AG08396 (cell line): ENCODE results near the gene SPATA21.
A peak's percentile ranks its signal among the peaks of the same experiment; 100 is the strongest.
"Not testable (repeated sequence)": the region's sequence is repeated elsewhere in the genome, so short reads cannot be mapped to it uniquely, and the experiment has no call there.

Experiments
- DNase-seq: peaks from one replicate; pipeline ENCODE4 v3.0.0; 2012; ENCODE audit warnings: low spot score, mixed read lengths

SPATA21 gene

GRCh38 chr1:16436946-16437474, at the start of gene SPATA21:
Gene SPATA21, minus strand, starts transcription at chr1:16437424. Its CDS starts 6,053 bp downstream, at chr1:16431371.
- DNase-seq = no peak

GRCh38 chr1:16487011-16487410, 49.8 kb upstream of the SPATA21 start:
- not testable (repeated sequence) for DNase-seq

- not testable (repeated sequence) for DNase-seq
These were observed 49.1 kb upstream of the SPATA21 start for GRCh38 chr1:16486316-16486715.

- no peak for DNase-seq
These were observed 47.7 kb upstream of the SPATA21 start for GRCh38 chr1:16484931-16485330.

GRCh38 chr1:16484501-16484835, 47.2 kb upstream of the SPATA21 start:
- no peak for DNase-seq

- DNase-seq = not testable (repeated sequence)
These were observed 46.6 kb upstream of the SPATA21 start for GRCh38 chr1:16483639-16484500.

GRCh38 chr1:16483146-16483545, 45.9 kb upstream of the SPATA21 start:
- DNase-seq = not testable (repeated sequence)

GRCh38 chr1:16478091-16478490, 40.9 kb upstream of the SPATA21 start:
- no peak for DNase-seq

GRCh38 chr1:16475771-16476770, 38.8 kb upstream of the SPATA21 start:
- not testable (repeated sequence) for DNase-seq

GRCh38 chr1:16474891-16475290, 37.7 kb upstream of the SPATA21 start:
- DNase-seq = not testable (repeated sequence)

- no peak for DNase-seq
These were observed 37.1 kb upstream of the SPATA21 start for GRCh38 chr1:16474166-16474800.

GRCh38 chr1:16468558-16468957, 31.3 kb upstream of the SPATA21 start:
- DNase-seq = no peak

- DNase-seq = peak; percentile 14
These were observed 27.8 kb upstream of the SPATA21 start for GRCh38 chr1:16464917-16465625.

- no peak for DNase-seq
These were observed 25.6 kb upstream of the SPATA21 start for GRCh38 chr1:16462773-16463330.

GRCh38 chr1:16461681-16462080, 24.5 kb upstream of the SPATA21 start:
- DNase-seq = no peak

- no peak for DNase-seq
These were observed 22.2 kb upstream of the SPATA21 start for GRCh38 chr1:16459352-16459925.

GRCh38 chr1:16458831-16459230, 21.6 kb upstream of the SPATA21 start:
- no peak for DNase-seq

- not testable (repeated sequence) for DNase-seq
These were observed 18.9 kb upstream of the SPATA21 start for GRCh38 chr1:16456151-16456550.

GRCh38 chr1:16454909-16455308, 17.7 kb upstream of the SPATA21 start:
- DNase-seq = not testable (repeated sequence)

GRCh38 chr1:16451841-16452528, 14.8 kb upstream of the SPATA21 start:
- no peak for DNase-seq
